GM21360 (cell line): ENCODE data around the gene TMA7.

Source experiments
- ATAC-seq: cut with Tn5 transposase; IDR thresholded peaks from one replicate; pipeline ENCODE4 v1.9.1; 2021; ENCODE audit warnings: mild to moderate bottlenecking, moderate library complexity; ENCODE audit not compliant: unreplicated experiment

TMA7 gene

GRCh38 chr3:48493203-48493501 is 53.1 kb downstream of the TMA7 start:
- ATAC-seq, result no peak
